Measurements from ENCODE around the gene P4HTM. TPM values are rescaled to one million over a fixed set of nuclear protein-coding genes. Genes with fewer than 3 reads are reported as not detected.
A peak's percentile ranks its signal among the peaks of the same experiment; 100 is the strongest.

P4HTM gene
- total RNA-seq, 1 experiment from 2014 or later, result 18.8 TPM

GRCh38 chr3:48957006-48957705 lies 32.9 kb upstream of the P4HTM start:
- intact Hi-C loops (cut with micrococcal nuclease), result no loop called here
- Mint-ChIP-seq H3K4me3 (ENCODE audit: unreplicated experiment) (no peak overlapping the region), H3K9me3 (ENCODE audit: unreplicated experiment) (no peaks in the 10 kb centered on the region), H3K27ac (ENCODE audit: low read depth, unreplicated experiment) (no peak overlapping the region), H3K36me3 (ENCODE audit: insufficient read depth, unreplicated experiment) (peaks cover 76% of the 10 kb centered on the region), H3K27me3 (ENCODE audit: insufficient read depth, unreplicated experiment) (no peaks in the 10 kb centered on the region), H3K4me1 (ENCODE audit: insufficient read depth, unreplicated experiment) (peaks cover 10% of the 10 kb centered on the region)
- DNase-seq (ENCODE audit: unreplicated experiment), result no peak
- no TSS peak for BruUV-seq (replicated peaks)
- ChIA-PET POLR2A (interaction anchor here (1.2 kb wide), 1 partner anchor 17 kb away, joined by 3 read pairs; no protein-coding TSS in a partner anchor), CTCF (interaction anchor here (0.8 to 1.0 kb wide), 2 partner anchors 9 to 19 kb away, joined by 3 to 4 read pairs; no protein-coding TSS in a partner anchor)
- TF ChIP-seq, protein P1, sequence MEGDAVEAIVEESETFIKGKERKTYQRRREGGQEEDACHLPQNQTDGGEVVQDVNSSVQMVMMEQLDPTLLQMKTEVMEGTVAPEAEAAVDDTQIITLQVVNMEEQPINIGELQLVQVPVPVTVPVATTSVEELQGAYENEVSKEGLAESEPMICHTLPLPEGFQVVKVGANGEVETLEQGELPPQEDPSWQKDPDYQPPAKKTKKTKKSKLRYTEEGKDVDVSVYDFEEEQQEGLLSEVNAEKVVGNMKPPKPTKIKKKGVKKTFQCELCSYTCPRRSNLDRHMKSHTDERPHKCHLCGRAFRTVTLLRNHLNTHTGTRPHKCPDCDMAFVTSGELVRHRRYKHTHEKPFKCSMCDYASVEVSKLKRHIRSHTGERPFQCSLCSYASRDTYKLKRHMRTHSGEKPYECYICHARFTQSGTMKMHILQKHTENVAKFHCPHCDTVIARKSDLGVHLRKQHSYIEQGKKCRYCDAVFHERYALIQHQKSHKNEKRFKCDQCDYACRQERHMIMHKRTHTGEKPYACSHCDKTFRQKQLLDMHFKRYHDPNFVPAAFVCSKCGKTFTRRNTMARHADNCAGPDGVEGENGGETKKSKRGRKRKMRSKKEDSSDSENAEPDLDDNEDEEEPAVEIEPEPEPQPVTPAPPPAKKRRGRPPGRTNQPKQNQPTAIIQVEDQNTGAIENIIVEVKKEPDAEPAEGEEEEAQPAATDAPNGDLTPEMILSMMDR (IDR thresholded peaks at IDR 0.05; ENCODE audit: unreplicated experiment), result no peak

DNA sequence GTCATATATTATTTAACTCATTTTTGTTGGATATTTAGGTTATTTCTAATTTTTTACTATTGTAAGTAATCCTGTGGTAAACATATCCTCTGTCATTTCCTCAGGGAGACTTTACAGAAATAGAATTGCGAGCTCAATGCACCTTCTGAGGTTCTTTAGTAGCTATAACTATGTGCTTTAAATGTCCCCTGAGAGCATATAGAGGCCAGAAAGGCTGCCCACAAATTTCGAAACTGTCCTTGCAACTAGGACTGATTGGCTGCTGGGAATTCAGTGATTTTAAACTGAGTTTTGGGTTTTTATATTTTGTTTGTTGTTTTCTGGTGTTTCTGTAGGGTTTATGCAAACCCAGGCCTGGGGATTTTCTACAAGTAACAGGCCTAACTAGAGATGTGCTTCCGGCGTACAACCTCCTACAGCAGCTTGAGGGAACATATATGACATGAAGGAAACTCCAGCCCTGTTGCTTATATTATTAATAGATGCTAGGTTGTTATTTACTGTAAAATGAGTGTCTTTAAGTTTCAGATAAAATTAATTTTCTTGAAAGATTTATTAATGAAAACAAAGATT lies 29.1 kb upstream of the P4HTM start:
- peaks cover 75% of the 10 kb centered on the region for H3K36me3 Mint-ChIP-seq (ENCODE audit: insufficient read depth, unreplicated experiment)
- TF ChIP-seq, protein P1 (IDR thresholded peaks at IDR 0.05; ENCODE audit: unreplicated experiment), result no peak
- DNase-seq (ENCODE audit: unreplicated experiment), result peak; percentile 9
- ChIA-PET CTCF (interaction anchor here (1.5 kb wide), 1 partner anchor 27 kb away, joined by 3 read pairs; no protein-coding TSS in a partner anchor), POLR2A (interaction anchor here (1.4 kb wide), 1 partner anchor 9 kb away, joined by 4 read pairs; no protein-coding TSS in a partner anchor)
- H3K9me3 Mint-ChIP-seq (ENCODE audit: unreplicated experiment), result no peaks in the 10 kb centered on the region
- no peaks in the 10 kb centered on the region for H3K27me3 Mint-ChIP-seq (ENCODE audit: insufficient read depth, unreplicated experiment)
- H3K27ac Mint-ChIP-seq (ENCODE audit: low read depth, unreplicated experiment), result no peak overlapping the region
- H3K4me1 Mint-ChIP-seq (ENCODE audit: insufficient read depth, unreplicated experiment), result peaks cover 5% of the 10 kb centered on the region
- no peak overlapping the region for H3K4me3 Mint-ChIP-seq (ENCODE audit: unreplicated experiment)
- intact Hi-C loops (cut with micrococcal nuclease), result no loop called here
- no TSS peak for BruUV-seq (replicated peaks)

GRCh38 chr3:48962340-48962739 lies 27.7 kb upstream of the P4HTM start:
- no peaks in the 10 kb centered on the region for H3K9me3 Mint-ChIP-seq (ENCODE audit: unreplicated experiment)
- no peak for DNase-seq (ENCODE audit: unreplicated experiment)
- BruUV-seq (replicated peaks), result no TSS peak
- H3K27ac Mint-ChIP-seq (ENCODE audit: low read depth, unreplicated experiment), result peak overlapping the region; percentile 76
- CTCF ChIA-PET, result no interaction called here
- H3K4me3 Mint-ChIP-seq (ENCODE audit: unreplicated experiment), result no peak overlapping the region
- intact Hi-C loops (cut with micrococcal nuclease), result no loop called here
- peaks cover 71% of the 10 kb centered on the region for H3K36me3 Mint-ChIP-seq (ENCODE audit: insufficient read depth, unreplicated experiment)
- H3K4me1 Mint-ChIP-seq (ENCODE audit: insufficient read depth, unreplicated experiment), result peaks cover 5% of the 10 kb centered on the region
- TF ChIP-seq, protein P1 (IDR thresholded peaks at IDR 0.05; ENCODE audit: unreplicated experiment), result no peak
- H3K27me3 Mint-ChIP-seq (ENCODE audit: insufficient read depth, unreplicated experiment), result no peaks in the 10 kb centered on the region
- POLR2A ChIA-PET, result interaction anchor here (0.7 kb wide), 1 partner anchor 73 kb away, joined by 3 read pairs; no protein-coding TSS in a partner anchor

DNA sequence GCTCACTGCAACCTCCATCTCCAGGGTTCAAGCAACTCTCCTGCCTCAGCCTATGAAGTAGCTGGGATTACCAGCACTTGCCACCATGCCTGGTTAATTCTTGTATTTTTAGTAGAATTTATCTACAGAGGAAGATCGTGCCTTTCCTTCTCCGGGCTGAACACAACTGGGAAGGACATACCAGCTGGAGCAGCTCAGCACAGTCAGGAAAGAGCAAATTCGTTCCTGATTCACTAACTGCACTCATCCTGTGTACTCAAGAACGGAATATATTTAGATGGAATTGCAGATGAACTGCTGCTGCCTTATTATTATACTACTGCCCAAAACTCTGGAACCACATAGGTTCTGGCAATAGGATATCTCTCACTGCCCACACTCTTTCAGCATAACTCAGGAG lies 27.1 kb upstream of the P4HTM start:
- ChIA-PET CTCF (interaction anchor here (0.5 kb wide), 1 partner anchor 19 kb away, joined by 3 read pairs; no protein-coding TSS in a partner anchor), POLR2A (no interaction called here)
- no peaks in the 10 kb centered on the region for H3K27me3 Mint-ChIP-seq (ENCODE audit: insufficient read depth, unreplicated experiment)
- DNase-seq (ENCODE audit: unreplicated experiment), result no peak
- BruUV-seq (replicated peaks), result no TSS peak
- H3K36me3 Mint-ChIP-seq (ENCODE audit: insufficient read depth, unreplicated experiment), result peaks cover 73% of the 10 kb centered on the region
- peak overlapping the region; percentile 76 for H3K27ac Mint-ChIP-seq (ENCODE audit: low read depth, unreplicated experiment)
- no peak overlapping the region for H3K4me3 Mint-ChIP-seq (ENCODE audit: unreplicated experiment)
- H3K4me1 Mint-ChIP-seq (ENCODE audit: insufficient read depth, unreplicated experiment), result peaks cover 5% of the 10 kb centered on the region
- TF ChIP-seq, protein P1 (IDR thresholded peaks at IDR 0.05; ENCODE audit: unreplicated experiment), result no peak
- H3K9me3 Mint-ChIP-seq (ENCODE audit: unreplicated experiment), result no peaks in the 10 kb centered on the region
- intact Hi-C loops (cut with micrococcal nuclease), result no loop called here

All from MCF 10A (cell line).